DND-41 (cell line): Measurements from ENCODE around the gene ZNF511.

Source experiments
- EZH2 ChIP-seq: IDR thresholded peaks from 3 replicates; pipeline ENCODE4 v1.6.1; 2012; ENCODE audit warnings: borderline replicate concordance, low read depth, mild to moderate bottlenecking, moderate library complexity, low read length, inconsistent platforms; ENCODE audit not compliant: severe bottlenecking
- TF ChIP-seq, protein P1 (sequence below): IDR thresholded peaks from 2 replicates; pipeline ENCODE4 v1.5.1; 2012; ENCODE audit warnings: borderline replicate concordance, low read length, moderate library complexity, mild to moderate bottlenecking; ENCODE audit not compliant: poor library complexity, severe bottlenecking; ENCODE audit errors: extremely low read depth

DNA sequence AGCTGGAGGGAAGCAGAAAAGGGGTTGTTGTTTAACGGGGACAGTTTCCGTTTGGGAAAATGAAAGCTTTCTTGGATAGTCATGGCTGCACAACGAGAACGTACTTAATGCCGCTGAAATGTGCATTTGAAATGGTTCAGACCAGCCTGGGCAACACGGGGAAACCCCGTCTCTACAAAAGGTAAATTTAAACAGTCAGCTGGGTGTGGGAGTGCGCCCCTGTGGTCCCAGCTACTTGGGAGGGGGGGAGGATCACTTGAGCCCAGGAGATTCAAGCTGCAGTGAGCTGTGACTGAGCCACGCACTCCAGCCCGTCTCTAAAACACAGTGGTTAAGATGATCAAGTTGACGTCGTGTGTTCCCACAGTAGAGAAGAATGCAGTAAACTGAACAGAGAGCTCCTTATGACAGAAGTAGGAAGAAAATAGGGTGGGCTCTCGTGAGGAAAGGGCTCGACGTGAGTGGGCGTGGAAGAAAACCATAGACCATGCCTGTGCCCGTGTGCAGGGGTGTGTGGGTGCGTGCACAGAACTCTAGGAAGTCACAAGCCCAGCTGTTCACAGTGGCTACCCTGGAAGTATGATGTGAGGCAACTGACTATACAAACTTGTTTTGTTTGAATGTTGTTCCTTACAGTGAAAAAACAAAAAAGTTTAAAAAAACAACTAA lies 53.2 kb downstream of the ZNF511 start:
- TF ChIP-seq, protein P1, sequence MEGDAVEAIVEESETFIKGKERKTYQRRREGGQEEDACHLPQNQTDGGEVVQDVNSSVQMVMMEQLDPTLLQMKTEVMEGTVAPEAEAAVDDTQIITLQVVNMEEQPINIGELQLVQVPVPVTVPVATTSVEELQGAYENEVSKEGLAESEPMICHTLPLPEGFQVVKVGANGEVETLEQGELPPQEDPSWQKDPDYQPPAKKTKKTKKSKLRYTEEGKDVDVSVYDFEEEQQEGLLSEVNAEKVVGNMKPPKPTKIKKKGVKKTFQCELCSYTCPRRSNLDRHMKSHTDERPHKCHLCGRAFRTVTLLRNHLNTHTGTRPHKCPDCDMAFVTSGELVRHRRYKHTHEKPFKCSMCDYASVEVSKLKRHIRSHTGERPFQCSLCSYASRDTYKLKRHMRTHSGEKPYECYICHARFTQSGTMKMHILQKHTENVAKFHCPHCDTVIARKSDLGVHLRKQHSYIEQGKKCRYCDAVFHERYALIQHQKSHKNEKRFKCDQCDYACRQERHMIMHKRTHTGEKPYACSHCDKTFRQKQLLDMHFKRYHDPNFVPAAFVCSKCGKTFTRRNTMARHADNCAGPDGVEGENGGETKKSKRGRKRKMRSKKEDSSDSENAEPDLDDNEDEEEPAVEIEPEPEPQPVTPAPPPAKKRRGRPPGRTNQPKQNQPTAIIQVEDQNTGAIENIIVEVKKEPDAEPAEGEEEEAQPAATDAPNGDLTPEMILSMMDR: no peak
- no peak for TF ChIP-seq EZH2
